Measurements from ENCODE around the gene GSG1. TPM values are rescaled to one million over a fixed set of nuclear protein-coding genes. Genes with fewer than 3 reads are reported as not detected.

Gene GSG1
- polyA plus RNA-seq (ENCODE audit: insufficient read length), result 19.1 TPM

DNA sequence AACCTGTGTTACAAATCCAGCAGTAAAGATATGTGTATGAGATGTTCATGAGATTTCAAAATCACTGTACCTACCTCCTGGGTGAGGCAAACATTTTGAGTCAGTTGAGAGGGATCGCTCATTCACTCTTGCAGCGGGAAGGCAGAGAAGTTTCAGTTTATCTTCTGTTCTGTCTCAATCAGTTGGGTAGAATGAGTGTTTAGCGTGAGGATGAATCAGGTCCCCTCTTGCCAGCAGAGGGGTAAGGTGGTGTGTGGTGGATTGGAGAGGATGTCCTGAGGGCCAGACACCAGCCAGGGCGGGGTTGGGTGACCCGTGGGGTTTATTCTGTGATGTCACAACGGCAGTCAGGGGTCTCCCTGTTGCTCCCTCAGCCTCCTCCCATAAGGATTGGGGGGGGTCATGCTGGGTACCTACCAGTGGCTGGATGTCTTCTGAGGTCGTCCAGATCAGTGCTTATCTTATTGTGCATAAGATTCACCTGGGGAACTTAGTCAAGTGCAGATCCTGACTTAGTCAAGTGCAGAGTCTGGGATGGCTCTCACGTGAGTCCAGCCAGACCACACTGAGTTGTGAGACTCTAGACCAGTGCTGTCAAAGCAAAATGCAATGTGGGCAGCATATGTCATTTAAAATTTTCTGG is at the start of gene GSG1:
Gene GSG1, minus strand, starts transcription at position 277 of the 643 bp plus-strand sequence. Its CDS starts 155 bp downstream, at position 122.
- DNase-seq, result no peak

DNA sequence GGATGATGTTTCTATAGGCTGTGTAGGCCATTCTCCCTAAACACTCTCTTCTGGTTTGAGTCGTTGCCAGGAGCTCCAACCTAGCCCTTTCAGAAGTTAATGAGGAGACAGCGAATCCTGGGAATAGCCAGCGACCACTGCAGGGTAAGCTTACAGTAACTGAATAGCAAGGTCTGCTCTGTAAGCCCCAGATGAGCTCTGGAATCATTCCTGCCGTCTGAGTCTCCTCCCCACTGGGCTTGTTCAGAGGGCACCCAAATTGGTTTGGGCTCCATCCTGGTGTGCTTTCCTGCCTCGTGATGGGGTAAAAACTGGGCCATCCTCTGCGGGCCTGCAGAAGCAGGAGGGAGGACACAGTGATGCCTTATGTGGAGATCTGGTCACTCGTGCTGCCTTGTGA is 49.7 kb upstream of the GSG1 start:
- no peak for DNase-seq

- DNase-seq, result no peak
These were observed 49.3 kb upstream of the GSG1 start for GRCh38 chr12:13152756-13153155.

DNA sequence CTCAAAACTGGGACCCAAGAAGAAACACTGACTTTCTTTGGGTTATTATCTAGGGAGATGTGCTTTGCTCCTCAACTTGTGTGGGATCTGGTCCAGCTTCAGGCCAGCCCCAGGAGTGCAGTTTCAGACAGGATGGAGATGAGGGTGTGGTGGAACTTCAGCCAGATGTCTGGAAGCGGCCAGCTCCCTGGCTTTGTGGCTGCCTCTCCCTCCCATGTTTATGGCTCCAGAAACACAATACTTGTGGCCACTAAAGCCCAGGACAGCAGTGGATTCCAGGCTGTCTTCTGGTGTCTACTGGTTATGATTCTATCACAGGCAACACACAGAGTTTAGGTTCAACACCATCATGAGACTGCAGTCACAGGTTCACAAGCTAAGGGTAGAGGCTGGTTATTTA is 48.8 kb upstream of the GSG1 start:
- no peak for DNase-seq

- no peak for DNase-seq
These were observed 45.9 kb upstream of the GSG1 start for GRCh38 chr12:13149411-13149810.

GRCh38 chr12:13148485-13148847 is 45.0 kb upstream of the GSG1 start:
- DNase-seq, result no peak

- no peak for DNase-seq
These were observed 44.4 kb upstream of the GSG1 start for GRCh38 chr12:13147688-13148484.

DNA sequence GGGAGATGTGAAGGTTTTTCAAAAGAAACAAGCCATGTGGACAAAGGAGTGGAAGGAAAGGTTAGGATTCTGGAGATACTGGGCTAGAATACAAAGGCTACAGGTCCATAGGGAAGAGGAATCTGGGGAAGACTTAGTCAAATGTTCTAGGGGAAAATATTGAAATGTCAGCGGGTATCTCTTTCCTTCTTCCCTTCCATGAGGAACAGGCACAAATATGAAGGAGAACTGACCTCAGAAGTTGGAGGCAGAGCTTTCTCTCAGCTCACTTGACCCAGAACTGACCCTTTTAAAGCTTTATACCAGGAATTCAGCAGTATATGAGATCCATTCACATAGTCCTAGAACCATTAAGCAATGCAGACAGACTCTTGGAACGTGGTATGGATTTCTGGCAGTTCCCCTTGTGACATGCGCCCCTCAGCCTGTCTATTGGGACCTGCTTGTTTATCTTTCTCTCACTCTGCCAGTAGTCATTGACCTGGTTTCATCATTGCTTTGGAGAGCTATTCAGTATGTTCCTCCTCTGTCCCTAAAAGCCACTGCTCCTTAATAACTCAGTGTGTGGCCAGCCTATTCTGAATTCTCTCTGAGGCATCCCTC is 43.0 kb upstream of the GSG1 start:
- DNase-seq, result no peak

GRCh38 chr12:13144266-13144828 is 40.9 kb upstream of the GSG1 start:
- DNase-seq, result no peak

GRCh38 chr12:13142747-13143146 is 39.3 kb upstream of the GSG1 start:
- DNase-seq, result no peak

GRCh38 chr12:13141686-13142085 is 38.2 kb upstream of the GSG1 start:
- DNase-seq, result no peak

DNA sequence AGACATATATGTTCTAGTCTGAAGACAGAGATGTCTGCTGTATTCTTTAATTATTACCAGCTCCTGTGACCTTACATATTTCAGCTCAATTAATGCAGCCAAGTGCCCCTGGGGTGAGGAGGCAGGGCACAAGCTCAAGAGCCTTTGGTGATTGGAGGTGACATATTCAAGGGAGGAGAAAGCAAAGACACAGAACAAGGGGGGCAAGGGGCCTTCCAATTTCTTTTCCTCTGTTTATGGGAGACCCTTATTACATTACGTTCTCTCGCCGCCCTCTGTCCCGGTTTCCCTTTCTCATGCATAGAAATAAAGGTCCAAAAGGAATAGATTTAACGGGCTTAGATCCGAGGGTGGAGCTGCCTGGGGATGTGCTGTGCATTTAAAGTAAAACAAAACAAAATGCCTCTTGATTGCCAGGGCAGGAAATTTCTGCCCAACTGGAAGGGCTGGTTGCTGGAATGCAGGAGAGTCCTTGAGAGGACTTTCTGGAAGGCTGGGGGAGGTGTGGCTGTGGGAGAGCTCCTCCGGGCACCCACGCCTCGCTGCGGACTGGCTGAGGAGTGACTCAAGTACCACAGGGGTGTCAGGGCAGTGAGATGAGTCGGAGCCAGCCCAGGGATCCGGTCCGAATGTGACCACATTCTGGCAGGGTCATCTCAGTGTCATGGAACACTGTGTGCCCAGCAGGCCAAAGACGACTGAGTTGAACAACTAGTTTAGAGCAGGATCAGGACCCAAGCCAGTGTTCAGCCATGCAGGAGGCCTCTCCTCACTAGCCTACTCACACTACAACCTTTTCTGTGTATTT is 32.1 kb upstream of the GSG1 start:
- DNase-seq, result no peak

DNA sequence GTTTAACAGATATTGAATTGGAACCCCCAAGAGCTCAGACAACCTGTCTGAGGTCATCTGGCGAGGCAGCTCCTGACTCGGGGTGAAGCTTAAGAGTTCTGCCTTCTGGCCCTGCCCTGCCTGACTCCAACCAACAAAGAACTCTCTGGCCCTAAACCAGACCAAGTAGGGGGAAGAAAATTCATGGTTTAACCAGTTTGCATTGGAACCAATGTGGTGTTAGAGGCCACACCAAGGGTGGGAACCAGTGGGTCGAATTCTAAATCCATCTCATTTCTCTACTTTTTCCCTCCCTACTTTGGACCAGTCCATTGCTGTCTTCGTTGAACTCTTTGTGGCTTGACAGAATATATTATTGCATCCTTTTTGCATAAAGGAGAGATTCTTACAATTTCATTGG is 30.4 kb upstream of the GSG1 start:
- no peak for DNase-seq

DNA sequence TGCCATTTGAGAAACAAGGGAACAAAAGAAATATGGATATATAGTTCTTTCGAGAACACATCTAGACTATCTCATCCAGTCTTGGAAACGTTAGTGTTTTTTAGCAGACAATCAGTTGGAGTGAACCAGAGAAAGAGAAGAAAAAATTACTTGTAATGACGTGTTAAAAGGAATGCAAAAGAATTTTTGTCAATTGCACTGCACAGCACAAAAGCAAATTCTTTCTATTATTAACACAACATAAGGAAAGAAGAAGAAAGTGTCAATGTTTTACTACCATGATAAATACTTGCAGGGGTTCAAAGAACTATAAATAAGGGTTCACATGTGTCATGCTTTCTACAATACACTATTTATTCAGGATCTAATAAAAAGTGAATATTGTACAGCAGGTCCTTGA is 27.5 kb upstream of the GSG1 start:
- DNase-seq, result no peak

- DNase-seq, result no peak
These were observed 25.0 kb upstream of the GSG1 start for GRCh38 chr12:13128291-13128965.

DNA sequence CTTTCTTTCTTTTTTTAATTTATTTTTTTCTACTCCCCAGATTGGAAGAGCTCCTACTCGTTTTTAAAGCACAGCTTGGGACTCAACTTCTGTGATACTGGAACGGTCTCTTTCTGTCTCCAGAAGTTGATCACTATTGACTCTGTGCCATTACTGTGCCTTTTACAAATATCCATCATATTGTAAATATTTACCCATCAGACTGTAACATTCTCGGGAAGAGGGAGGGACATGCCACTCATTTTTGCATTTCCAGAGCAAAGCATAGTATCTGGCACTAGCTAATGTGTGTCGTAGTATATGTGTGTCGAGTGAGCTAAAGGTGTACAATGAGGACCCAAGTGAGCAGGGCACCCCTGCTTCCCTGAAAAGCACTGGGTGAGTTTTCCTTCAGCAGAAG is 24.0 kb upstream of the GSG1 start:
- DNase-seq, result no peak

- DNase-seq, result no peak
These were observed 23.0 kb upstream of the GSG1 start for GRCh38 chr12:13126494-13126893.

GRCh38 chr12:13125996-13126395 is 22.5 kb upstream of the GSG1 start:
- DNase-seq, result no peak

DNA sequence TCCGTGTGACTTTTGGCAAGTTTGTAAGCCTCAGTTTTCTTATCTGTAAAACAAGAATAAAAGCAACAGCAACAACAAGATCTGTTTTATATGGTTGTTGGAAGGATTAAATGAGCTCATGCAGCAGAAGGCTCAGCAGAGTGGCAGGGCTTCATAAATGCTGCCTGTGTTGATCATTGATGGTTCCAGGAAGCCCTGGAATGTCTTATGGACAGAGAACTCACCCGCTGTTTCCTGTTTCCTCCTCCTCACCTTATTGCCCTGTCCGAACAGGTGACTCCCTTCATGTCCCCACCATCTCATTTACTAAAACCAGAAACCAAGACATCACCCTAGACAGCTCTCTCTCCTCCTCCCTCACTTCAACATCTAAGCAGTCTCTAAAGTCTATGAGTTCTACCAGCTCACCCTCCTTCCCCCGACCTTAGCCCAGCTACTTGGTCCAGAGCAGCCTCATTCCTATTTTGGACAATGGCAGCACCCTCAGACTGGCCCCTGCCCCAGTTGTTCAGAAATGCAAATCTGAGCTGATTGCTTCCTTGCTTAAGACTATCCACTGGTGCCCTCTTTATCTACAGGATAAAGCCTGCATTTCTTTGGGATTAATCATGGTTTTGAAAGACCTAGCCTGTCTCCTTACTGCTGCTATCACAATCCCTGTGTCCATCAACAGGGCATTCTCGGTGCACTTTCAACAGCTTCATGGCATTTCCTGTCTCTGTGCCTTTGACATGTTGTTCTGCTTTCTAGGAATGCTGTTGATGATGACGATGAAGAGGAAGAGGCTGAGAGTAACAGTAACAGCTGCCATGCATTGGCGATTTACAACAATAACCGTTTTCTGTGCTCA is 21.4 kb upstream of the GSG1 start:
- DNase-seq, result no peak

DNA sequence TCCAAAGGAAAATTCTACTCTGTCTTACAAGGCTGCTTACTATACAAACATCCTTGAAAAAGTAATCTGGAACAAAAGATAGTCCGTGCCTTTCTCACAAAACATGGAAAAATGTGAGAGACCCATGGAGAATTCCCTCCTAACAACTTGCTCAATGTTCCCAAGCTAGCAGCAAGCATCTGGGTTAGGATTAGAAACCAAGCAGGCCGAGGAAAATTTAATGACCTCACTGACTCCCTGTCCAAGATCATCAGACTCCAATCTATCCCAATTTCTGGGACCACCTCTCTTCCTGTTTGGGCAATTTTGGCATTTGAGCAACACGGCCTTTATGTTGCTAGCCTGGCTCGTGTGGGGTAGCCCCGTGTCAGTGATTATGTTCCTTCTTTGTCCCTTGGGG is 18.1 kb upstream of the GSG1 start:
- DNase-seq, result no peak

GRCh38 chr12:13120413-13120812 is 16.9 kb upstream of the GSG1 start:
- no peak for DNase-seq
